Spinal cord (tissue), 10 donors: ENCODE data around the gene SLK. TPM values are rescaled to one million over a fixed set of nuclear protein-coding genes. Genes with fewer than 3 reads are reported as not detected.
A peak's percentile ranks its signal among the peaks of the same experiment; 100 is the strongest.

Experiments used
- DNase-seq, 6 donors: peaks; one replicate each; pipeline versions ENCODE4 v3.0.0 to v3.0.0-alpha.2; 2013 to 2015; ENCODE audit warnings: low spot score in 6 of 6, low read depth in 4 of 6
- H3K27ac ChIP-seq: one replicate; pipeline ENCODE4 v1.5.1; 2013; ENCODE audit warnings: low read depth, low read length, control low read depth
- H3K27me3 ChIP-seq: one replicate; pipeline ENCODE4 v1.6.1; 2013; ENCODE audit warnings: low read length; ENCODE audit not compliant: control insufficient read depth, insufficient read depth
- H3K36me3 ChIP-seq: one replicate; pipeline ENCODE4 v1.6.1; 2013; ENCODE audit warnings: low read length; ENCODE audit not compliant: control insufficient read depth, insufficient read depth
- H3K4me1 ChIP-seq: one replicate; pipeline ENCODE4 v1.6.1; 2013; ENCODE audit warnings: low read length; ENCODE audit not compliant: control insufficient read depth, insufficient read depth
- H3K4me3 ChIP-seq: one replicate; pipeline ENCODE4 v1.5.1; 2013; ENCODE audit warnings: low read depth, low read length, control low read depth
- H3K9me3 ChIP-seq: one replicate; pipeline ENCODE4 v1.6.1; 2013; ENCODE audit warnings: low read length; ENCODE audit not compliant: control insufficient read depth, insufficient read depth
- WGBS: methylation state at CpG from one replicate; pipeline ENCODE4 v1.1.5; 2013; ENCODE audit warnings: missing lambda C conversion rate; ENCODE audit not compliant: insufficient coverage; 5-methylcytosine and 5-hydroxymethylcytosine counted together
- polyA plus RNA-seq, 2 donors: library from polyadenylated mRNA; unstranded; fragments of 120-200 nt; gene quantifications; one replicate each; pipeline ENCODE4 v1.2.1, GENCODE V29; 2013; ENCODE audit not compliant: insufficient read length in 2 of 2
- total RNA-seq, 2 donors: library from RNA; depleted of rRNA in 1 of 2; stranded (reverse); fragments of 120-200 nt in 1 of 2; fragments of >200 nt in 1 of 2; gene quantifications; one replicate each; pipeline versions ENCODE4 v1.2.3 to v1.2.4, GENCODE V29; 2013 to 2014
- donor health status: healthy.

Gene SLK
- total and polyA plus RNA-seq, 4 donors = 15.1 to 65.5 (median 37.6) TPM

DNA sequence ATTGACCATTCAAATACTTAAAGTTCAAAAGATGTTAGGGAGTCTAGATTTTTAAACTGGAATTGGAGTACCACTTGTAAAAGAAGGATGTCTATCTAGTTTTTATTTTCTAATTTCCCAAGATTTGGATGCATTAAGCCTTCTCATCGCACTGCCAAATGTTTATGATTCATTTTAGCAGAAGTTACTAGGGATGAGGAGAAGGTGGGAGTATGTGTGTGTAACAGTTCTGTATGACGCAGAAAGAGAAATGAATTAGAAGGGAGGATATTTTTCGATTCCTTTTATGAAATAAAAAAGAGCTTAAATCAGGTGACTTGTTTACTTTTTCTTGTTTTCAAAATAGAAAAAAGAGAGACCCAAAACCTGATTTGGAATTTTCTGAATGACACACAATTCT lies 6.8 kb upstream of the SLK start:
- Histone ChIP-seq H3K27me3 (no peaks in the 10 kb centered on the region), H3K36me3 (no peaks in the 10 kb centered on the region), H3K27ac (no peak overlapping the region), H3K4me3 (no peak overlapping the region), H3K9me3 (no peaks in the 10 kb centered on the region), H3K4me1 (no peaks in the 10 kb centered on the region)
- no peak for DNase-seq
- WGBS = 100% methylated on average over 1 of the region's 3 CpGs

DNA sequence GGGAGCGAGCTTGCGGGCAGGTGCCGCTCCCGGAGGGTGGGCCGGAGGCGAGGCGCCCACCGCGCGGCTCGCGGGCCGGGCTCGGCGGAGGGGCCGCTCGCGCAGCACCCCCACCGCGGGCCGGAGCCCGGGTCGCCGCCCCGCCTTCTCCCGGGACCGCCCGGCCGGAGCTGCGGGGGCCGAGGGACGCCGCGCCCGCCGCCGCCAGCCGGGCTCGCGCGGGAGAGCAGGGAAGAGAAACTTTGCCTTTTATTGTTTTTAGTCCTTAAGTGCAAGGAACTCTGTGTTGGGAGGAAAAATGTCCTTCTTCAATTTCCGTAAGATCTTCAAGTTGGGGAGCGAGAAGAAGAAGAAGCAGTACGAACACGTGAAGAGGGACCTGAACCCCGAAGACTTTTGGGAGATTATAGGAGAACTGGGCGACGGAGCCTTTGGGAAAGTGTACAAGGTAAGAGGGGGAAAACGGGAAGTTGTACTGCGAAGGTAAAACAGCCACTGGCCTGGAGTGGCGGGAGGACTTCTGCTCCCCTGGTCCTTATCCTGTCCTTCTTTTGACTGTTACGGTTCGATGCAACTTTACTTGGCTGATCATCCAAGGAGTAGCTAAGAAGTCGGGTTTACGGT lies 620 bp downstream of the SLK start:
- no peaks in the 10 kb centered on the region for H3K9me3 ChIP-seq
- H3K4me1 ChIP-seq = peaks cover 11% of the 10 kb centered on the region
- no peaks in the 10 kb centered on the region for H3K27me3 ChIP-seq
- H3K27ac ChIP-seq = peak overlapping the region; percentile 81
- 2% methylated on average over 55 of the region's 55 CpGs for WGBS
- H3K4me3 ChIP-seq = peak overlapping the region; percentile 73
- peak in 3 of 6 donors; percentile 35 to 63 (median 55) for DNase-seq
- H3K36me3 ChIP-seq = no peaks in the 10 kb centered on the region

- 72% methylated on average over 7 of the region's 23 CpGs for WGBS
- Histone ChIP-seq H3K9me3 (no peaks in the 10 kb centered on the region), H3K27ac (peak overlapping the region; percentile 81), H3K4me1 (peaks cover 11% of the 10 kb centered on the region), H3K4me3 (peak overlapping the region; percentile 73), H3K27me3 (no peaks in the 10 kb centered on the region), H3K36me3 (no peaks in the 10 kb centered on the region)
- no peak for DNase-seq
These were observed 1.8 kb downstream of the SLK start for GRCh38 chr10:103968441-103969391.

GRCh38 chr10:103969436-103969835 lies 2.5 kb downstream of the SLK start:
- 36% methylated on average over 2 of the region's 4 CpGs for WGBS
- Histone ChIP-seq H3K9me3 (no peaks in the 10 kb centered on the region), H3K36me3 (no peaks in the 10 kb centered on the region), H3K27me3 (no peaks in the 10 kb centered on the region), H3K27ac (no peak overlapping the region), H3K4me1 (peaks cover 11% of the 10 kb centered on the region), H3K4me3 (peak overlapping the region; percentile 9)
- DNase-seq = peak in 1 of 6 donors; percentile 13

- Histone ChIP-seq H3K4me1 (peaks cover 11% of the 10 kb centered on the region), H3K9me3 (no peaks in the 10 kb centered on the region), H3K36me3 (no peaks in the 10 kb centered on the region), H3K27me3 (no peaks in the 10 kb centered on the region), H3K4me3 (peak overlapping the region; percentile 9), H3K27ac (no peak overlapping the region)
- no peak for DNase-seq
- WGBS = no CpG with 5 or more reads among the region's 2 CpGs
These were observed 3.1 kb downstream of the SLK start for GRCh38 chr10:103969857-103970627.

DNA sequence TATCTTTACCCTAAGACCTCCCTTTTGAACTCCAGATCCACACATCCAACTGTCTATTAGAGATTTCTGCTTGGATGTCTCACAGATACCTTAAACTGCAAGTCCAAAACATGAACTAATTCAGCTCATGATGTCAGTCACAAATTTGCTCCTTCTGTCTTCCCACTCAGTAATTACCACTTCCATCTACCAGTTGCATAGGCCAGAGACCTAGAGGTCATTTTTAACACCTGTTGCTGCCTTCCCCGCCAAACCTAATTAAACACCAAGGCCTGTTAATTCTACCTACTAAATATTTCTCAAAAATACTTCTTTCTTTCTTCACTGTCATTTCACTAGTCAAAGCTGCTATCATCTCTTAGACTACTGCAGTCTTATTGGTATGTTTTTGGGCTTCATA lies 8.2 kb downstream of the SLK start:
- DNase-seq = no peak
- Histone ChIP-seq H3K27me3 (no peaks in the 10 kb centered on the region), H3K4me1 (no peaks in the 10 kb centered on the region), H3K9me3 (no peaks in the 10 kb centered on the region), H3K27ac (no peak overlapping the region), H3K36me3 (no peaks in the 10 kb centered on the region), H3K4me3 (no peak overlapping the region)
- 100% methylated on average over 1 of the region's 1 CpG for WGBS

- Histone ChIP-seq H3K36me3 (no peaks in the 10 kb centered on the region), H3K27ac (no peak overlapping the region), H3K4me1 (no peaks in the 10 kb centered on the region), H3K27me3 (no peaks in the 10 kb centered on the region), H3K9me3 (no peaks in the 10 kb centered on the region), H3K4me3 (no peak overlapping the region)
- WGBS = 93% methylated on average over 2 of the region's 2 CpGs
- no peak for DNase-seq
These were observed 10.3 kb downstream of the SLK start for GRCh38 chr10:103977204-103977603.

GRCh38 chr10:103979530-103979929 lies 12.6 kb downstream of the SLK start:
- H3K27me3 ChIP-seq = no peaks in the 10 kb centered on the region
- no peaks in the 10 kb centered on the region for H3K4me1 ChIP-seq
- DNase-seq = no peak
- H3K9me3 ChIP-seq = no peaks in the 10 kb centered on the region
- no CpG with 5 or more reads among the region's 2 CpGs for WGBS
- H3K27ac ChIP-seq = no peak overlapping the region
- H3K4me3 ChIP-seq = no peak overlapping the region
- no peaks in the 10 kb centered on the region for H3K36me3 ChIP-seq

GRCh38 chr10:103980288-103980906 lies 13.5 kb downstream of the SLK start:
- no peak for DNase-seq

More at GRCh38 chr10:103980288-103980906, 13.5 kb downstream of the SLK start:
- no peaks in the 10 kb centered on the region for H3K9me3 ChIP-seq
- 100% methylated on average over 2 of the region's 6 CpGs for WGBS
- H3K27me3 ChIP-seq = no peaks in the 10 kb centered on the region
- H3K36me3 ChIP-seq = no peaks in the 10 kb centered on the region
- H3K27ac ChIP-seq = no peak overlapping the region
- H3K4me1 ChIP-seq = no peaks in the 10 kb centered on the region
- H3K4me3 ChIP-seq = no peak overlapping the region
